Loucy (cell line): ENCODE data around the gene NDUFC1.

Source experiments
- EZH2phosphoT487 ChIP-seq: fragments of 200-600 bp; IDR thresholded peaks from 2 replicates; pipeline ENCODE4 v1.6.1; 2018; ENCODE audit warnings: antibody characterized with exemption, mild to moderate bottlenecking, moderate library complexity, borderline replicate concordance
- TF ChIP-seq, protein P1 (sequence below): fragments of 200-600 bp; sonication (generic); conservative IDR thresholded peaks from 2 replicates; pipeline ENCODE4 v1.5.1; 2014; ENCODE audit warnings: mild to moderate bottlenecking, antibody characterized with exemption, low read length

DNA sequence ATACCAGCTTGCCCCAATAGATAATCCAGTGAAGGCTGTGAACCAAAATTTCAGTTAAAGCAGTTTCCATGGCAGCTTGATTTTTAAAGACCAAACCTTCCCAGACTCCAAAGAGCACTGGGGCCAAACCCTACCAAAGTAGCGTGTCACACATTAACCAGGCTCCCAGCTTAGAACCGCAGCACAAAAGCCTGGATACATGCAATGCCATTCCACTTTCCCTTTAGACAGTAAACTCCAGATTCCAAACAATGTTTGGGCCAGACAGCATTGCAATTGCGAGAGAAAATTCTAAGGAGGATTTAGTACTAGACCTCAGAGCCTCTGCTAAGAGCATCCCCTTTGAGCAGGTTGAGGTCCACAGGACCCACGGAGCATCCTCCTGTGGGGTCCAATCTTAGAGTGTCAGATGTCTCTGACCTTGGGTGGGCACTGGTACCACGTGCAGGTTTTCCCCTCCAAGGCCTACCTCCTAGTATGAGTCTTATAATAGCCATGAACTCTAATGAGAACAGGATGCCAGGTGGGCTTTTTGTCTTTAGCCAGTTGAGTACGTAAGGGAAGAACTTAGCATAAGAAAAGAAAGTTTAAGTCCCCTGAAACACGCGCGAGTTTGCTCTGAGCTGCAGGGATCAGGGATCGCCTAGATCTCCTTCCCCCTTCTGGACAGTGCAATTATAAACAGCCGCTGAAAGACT lies 61.0 kb downstream of the NDUFC1 start:
- TF ChIP-seq, protein P1, sequence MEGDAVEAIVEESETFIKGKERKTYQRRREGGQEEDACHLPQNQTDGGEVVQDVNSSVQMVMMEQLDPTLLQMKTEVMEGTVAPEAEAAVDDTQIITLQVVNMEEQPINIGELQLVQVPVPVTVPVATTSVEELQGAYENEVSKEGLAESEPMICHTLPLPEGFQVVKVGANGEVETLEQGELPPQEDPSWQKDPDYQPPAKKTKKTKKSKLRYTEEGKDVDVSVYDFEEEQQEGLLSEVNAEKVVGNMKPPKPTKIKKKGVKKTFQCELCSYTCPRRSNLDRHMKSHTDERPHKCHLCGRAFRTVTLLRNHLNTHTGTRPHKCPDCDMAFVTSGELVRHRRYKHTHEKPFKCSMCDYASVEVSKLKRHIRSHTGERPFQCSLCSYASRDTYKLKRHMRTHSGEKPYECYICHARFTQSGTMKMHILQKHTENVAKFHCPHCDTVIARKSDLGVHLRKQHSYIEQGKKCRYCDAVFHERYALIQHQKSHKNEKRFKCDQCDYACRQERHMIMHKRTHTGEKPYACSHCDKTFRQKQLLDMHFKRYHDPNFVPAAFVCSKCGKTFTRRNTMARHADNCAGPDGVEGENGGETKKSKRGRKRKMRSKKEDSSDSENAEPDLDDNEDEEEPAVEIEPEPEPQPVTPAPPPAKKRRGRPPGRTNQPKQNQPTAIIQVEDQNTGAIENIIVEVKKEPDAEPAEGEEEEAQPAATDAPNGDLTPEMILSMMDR: no peak
- no peak for TF ChIP-seq EZH2phosphoT487
